GM19372 (cell line): Measurements from ENCODE around the gene MS4A15.
A peak's percentile ranks its signal among the peaks of the same experiment; 100 is the strongest.

Source experiments
- ATAC-seq: cut with Tn5 transposase; IDR thresholded peaks from one replicate; pipeline ENCODE4 v1.9.1; 2021; ENCODE audit warnings: mild to moderate bottlenecking, low read depth, moderate library complexity; ENCODE audit not compliant: unreplicated experiment

MS4A15 gene

DNA sequence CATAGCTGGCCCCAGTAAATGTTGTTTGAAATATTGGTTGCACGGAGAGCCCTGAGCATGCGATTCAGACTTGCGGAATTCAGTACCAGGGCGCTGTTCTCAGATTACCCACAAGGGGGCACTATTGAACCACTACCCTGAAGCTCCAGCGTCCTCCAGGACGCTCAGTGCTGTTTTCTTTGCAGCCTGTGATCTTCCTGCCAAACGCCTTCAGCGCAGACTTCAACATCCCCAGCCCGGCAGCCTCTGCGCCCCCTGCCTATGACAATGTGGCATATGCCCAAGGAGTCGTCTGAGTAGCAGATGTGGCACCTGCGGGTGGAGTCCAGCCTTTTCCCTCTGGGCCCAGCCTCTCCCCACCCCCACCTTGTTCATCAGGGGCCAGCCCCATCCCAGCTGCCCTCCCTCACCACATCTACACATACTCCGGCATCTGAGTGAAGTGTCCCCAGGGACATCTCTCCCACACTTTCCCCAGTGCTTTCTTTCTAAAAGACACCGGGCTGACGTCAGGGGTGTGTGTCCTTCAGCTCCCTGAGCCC lies 18.8 kb downstream of the MS4A15 start:
- ATAC-seq = peak; percentile 77

DNA sequence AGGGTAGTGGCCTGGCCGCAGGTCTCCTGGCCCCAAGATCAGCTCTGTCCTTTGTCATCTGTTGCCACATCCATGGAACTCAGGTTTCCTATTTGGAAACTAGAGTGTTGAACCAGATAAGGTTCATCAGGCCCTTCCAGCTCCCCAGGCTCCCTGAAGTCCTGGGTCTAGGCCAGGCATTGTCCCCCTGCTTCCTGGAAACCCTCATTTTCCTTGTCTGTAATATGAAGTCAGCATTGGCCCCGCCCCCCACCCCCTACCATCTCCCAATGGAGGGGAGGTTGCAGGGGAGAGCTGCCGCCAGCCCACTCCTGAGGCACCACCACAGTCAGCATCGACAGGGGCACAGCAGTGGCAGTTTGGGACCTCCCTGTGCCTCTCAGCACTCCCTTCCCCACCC lies 19.5 kb downstream of the MS4A15 start:
- ATAC-seq = no peak

DNA sequence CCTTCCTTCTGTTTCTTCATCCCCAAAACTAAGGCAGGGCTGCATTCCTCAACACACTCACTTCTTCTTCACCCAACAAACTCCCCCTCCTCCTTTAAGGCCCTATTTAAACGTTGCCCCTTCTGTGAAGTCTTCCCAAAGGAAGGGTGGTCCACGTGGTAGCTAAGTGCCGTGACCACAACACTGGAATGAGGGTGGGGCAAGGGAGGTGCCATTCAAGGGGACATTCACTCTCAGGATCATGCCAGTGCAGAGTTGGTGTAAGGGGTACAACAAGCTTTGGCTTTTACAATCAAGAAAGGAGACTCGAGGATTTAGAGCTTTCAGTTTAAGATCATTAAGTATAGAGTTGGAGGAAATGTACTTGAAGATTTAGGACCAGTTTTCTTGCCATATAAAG lies 20.4 kb downstream of the MS4A15 start:
- ATAC-seq = no peak

DNA sequence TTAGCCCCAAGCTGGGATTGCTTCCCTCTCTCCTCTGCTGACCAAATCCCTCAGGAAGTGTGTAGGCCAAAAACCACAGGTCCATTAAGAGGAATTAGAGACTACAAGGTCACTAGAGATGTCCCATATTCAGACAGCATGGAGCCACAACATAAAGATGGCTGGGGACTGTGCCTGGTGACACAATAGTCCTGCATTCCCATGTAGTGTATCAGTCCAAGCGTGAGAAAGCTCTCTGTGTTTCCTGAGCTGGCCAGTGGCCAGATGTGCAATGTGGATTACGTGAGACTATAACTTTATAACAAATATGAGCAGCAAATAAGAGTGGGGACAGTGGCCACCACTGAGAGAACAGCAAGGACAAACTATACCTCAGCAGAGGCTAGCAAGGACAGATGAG lies 20.9 kb downstream of the MS4A15 start:
- no peak for ATAC-seq

DNA sequence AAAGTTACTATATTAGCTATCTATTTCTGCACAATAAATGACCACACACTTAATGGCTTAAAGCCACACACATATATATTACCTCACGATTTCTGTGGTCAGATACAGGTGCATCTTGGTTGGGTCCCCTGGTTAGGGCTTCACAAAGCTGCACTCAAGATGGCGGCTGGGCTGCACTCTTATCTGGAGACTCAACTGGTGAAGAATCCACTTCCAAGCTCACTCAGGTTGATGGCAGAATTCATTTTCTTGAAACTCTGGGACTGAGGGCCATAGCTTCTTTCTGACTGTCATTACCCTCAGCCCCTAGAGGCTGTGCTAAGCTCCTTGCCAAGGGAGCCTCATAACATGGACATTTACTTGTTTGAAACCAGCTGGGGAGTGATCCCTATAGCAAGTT lies 23.4 kb downstream of the MS4A15 start:
- no peak for ATAC-seq

DNA sequence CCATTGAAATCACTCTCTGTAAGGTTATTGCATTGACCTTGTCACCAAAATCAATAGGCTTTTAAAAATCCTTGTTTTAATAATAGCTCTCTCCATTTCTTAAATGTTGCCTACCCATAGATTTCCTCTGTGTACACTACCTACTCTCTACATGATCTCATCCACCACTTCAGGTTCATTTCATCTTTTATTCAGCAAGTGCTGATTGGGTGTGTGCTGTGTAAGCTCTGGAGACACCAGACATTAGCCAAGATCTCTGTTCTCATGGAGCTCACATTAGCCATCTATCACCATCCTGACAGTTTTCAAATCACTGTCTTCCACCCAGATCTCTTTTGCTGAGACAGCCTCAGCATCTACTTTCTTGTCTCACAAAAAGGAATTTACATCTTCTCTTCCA lies 24.1 kb downstream of the MS4A15 start:
- ATAC-seq = no peak

DNA sequence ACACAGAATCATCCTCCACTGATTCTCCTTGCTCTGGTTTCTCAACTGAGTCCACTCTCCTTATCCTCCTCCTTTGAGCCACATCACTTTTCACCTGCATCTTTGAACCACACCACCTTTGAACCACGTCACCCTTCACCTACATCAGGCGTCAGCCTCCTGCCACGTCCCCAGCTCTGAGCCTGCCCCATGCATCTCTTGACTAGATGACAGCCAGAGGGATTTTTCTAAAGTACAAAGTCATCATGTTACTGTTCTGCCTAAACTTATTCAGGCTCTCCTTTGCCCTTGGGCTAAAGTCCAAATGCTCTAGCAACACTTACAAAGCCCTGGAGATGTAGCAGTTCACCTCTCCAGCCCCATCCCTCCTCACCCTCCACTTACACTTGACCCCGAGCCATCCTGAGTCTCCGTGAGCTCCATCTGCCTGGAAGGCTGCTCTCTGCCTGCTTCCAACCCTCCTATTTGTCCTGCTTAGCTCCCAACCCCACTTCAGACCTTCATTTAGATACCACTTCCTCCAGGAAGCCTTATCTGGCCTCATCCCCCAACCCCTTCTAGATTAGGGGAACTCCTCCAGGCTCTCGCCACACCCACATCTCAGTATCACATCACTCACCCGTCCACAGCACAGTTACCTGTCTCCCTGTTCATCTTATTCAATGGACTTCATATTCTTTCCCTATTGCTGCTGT lies 24.8 kb downstream of the MS4A15 start:
- no peak for ATAC-seq

DNA sequence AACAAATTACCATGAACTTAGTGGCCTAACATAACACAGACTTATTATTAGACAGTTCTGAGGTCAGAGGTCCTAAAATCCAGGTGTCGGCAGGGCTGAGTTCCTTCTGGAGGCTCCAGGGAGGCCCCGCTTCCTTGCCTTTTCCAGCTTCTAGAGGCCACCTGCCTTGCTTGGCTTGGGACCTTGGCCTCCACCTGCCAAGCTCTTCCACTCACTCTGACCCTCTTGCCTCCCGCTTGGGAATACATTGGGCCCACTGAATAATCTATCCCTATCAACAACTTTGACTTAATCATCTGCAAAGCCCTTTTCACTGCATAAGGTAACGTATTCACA lies 25.3 kb downstream of the MS4A15 start:
- no peak for ATAC-seq

DNA sequence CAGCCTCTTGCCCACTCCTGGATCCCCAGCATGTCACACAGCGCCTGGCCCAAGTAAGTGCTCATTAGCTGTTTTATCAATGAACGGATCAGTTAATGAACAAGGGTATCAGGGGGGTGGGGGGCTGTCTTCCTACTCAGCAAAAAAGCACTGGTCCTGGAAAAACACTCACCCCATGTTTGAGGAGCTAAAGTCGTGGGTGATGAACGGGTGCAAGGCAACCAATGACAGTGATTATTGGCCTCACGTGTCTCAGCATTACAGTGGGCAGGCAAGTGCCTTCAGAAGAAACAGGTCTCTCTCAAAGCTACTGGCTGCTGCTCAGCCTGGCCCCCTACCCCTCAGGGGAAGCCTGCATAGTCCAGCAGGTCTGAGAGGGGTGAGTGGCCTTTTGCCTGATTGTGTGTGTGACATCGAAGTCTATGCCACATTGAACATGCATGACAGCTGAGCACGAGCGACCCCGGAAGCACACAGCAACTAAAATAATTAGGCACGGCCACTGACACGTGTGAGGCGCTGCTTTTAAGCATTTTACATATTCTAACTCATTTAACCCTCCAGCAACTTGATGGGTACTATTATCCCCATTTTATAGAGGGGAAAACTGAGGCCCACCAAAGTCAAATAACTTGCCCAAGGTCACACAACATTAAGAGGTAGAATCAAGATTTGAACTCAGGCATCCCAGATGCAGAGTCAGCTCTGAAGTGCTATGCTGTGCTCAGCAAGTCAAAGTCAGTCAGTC lies 25.9 kb downstream of the MS4A15 start:
- ATAC-seq = no peak

DNA sequence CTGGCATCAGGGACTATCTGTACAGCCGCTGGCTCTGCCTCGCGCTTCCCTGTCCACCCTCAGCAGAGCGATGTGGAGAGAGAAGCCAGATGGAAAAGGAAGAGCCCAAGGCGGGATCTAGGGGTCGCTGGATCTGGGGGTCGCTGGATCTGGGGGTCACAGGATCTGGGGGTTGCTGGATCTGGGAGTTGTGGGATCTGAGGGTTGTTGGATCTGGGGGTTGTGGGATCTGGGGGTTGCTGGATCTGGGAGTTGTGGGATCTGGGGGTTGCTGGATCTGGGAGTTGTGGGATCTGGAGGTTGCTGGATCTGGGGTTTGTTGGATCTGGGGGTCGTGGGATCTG lies 26.4 kb downstream of the MS4A15 start:
- ATAC-seq = no peak

DNA sequence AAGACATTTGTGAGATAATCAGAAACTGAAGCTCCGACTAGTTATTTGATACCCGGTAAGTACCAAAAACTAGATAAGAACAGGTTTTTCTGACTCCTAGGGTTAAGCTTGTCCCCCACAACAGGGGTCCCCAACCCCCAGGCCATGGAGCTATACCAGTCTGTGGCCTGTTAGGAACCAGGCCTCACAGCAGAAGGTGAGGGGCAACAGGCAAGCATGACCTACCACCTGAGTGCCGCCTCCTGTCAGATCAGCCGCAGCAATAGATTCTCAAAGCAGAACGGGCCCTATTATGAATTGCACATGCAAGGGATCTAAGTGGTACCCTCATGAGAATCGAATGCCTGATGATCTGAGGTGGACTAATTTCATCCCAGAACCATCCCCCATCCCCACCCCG lies 27.2 kb downstream of the MS4A15 start:
- ATAC-seq = no peak

DNA sequence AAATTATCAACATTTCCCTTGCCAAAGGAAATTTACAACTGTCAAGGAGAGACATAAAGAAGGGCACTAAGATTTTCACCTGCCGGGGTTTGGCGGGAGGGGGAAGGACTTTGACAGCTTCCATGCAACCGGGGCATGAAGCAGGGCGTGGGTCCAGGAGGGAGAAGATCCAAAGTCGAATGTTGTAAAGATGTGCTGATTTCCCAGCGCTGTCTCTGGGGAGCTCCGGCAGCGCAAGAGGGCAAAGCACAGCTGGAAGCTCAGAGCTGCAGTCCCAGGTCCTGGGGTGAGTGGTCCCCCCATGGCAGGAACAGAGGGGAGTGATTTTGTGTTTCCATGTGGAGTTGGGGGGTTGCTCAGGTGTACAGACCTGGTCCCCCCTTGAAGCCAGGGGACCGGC lies 28.5 kb downstream of the MS4A15 start, which contains the start of gene MS4A10:
TSS of gene MS4A10 (plus strand) at position 198 of the 400 bp plus-strand sequence. CDS start 5,003 bp downstream, outside the sequence.
- no peak for ATAC-seq

DNA sequence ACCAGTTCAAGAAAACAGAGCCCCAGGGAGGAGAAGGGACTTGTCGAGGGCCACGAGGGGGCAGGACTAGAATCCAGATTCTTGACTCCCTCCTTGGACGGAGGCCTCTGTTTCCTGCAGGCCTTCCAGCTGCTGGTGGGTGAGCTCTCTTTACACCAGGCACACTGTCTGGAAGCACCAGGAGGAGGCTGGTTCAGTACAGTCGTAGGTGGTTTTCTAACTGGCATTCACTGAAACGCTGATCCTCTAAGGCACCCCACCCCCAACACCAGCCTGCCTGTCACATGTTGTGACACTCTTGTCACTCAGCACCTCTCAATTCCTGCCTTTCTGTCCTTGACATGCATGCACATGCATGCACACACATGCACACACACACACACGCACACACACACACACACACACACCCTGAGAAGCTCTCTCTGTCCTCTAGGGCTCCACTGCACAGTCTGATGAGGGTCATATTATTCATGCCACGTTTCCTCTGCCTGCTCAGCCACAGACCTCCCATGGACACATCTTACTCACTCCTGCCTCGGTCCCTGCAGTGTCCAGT lies 29.2 kb downstream of the MS4A15 start:
- ATAC-seq = no peak

DNA sequence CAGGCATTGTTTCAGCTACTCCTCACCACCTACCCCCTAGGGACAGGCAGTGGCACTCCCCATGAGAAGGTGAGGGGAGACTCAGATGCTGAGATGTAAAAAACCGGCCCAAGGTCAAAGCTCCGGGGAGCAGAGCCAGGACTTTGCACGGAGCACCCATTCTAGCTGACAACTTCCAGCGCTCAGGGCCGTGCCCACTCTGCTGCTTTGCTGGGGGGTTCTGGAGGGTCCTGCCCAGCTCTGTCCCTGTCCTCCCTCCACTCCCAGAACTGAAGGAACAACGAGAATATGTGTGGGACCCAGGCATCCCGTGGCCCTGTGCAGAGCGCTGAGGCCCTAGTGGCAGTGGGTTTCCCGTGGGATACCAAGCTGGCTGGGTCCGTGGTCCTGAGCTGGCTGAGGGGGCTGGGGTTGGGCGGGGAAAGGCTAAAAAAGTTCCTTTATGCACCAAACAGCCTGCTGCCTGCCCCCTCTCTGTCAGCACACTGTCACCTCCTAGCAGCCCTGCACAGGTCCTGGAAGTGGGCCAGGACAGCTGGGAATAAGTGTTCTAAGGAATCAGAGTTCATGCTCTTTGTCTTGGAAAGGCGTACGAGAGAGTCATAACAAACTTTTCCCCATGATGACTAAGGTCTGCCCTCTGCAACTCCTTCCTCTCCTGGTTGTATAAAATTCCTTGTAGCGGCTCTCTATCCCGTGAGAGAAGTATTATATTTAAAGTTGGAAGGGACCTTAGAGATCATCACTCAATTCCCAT lies 30.3 kb downstream of the MS4A15 start:
- no peak for ATAC-seq

DNA sequence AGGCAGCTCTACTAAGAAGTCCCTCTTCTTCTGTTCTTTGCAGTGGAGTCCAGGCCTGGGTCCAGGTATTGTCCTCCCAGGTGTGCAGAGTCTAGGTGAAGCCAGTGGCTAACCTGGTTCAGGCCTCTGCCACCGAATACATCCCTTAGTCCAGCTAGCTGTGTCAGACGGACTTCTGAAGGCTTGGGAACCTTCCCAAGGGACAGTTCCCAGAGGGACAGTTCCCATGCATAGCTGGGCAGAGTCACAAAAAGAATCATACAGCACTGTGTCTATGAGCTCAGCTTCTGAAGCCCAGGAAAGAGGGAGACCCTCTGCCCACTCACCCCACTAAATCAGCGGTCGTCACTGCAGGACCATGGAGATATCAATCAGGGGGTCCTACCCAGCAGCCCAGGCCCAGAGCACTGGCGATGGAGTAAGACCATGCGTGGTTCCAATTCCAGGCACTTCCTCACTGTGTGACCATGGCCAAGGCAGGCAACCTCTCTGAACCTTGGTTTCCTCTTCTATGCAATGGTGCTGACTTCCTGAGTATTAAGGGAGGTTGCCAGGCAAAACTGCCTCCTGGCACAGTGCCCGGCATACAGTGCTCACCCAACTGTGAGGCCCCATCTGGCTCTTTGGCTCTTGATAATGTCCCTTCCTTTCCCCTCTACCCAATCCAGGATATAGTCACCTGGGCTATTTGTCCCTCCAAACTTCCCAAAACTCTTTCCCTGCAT lies 31.9 kb downstream of the MS4A15 start:
- no peak for ATAC-seq

DNA sequence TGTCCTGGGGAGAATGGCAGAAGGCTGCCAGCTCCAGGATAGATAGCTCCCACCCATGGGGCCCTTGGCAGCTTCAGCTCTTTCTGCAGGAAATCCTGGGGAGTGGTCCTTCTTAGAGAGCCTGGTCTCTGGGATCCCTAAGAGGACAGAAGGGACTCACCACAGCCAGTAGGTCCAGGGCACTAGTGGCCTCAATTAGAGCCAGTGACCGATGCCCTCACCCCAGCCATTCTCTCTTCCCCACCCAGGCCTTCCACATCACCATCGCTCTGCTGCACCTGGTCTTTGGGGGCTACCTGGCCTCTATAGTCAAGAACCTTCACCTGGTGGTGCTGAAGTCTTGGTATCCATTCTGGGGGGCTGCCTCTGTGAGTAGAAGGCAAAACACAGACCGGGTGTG lies 34.1 kb downstream of the MS4A15 start:
- no peak for ATAC-seq

DNA sequence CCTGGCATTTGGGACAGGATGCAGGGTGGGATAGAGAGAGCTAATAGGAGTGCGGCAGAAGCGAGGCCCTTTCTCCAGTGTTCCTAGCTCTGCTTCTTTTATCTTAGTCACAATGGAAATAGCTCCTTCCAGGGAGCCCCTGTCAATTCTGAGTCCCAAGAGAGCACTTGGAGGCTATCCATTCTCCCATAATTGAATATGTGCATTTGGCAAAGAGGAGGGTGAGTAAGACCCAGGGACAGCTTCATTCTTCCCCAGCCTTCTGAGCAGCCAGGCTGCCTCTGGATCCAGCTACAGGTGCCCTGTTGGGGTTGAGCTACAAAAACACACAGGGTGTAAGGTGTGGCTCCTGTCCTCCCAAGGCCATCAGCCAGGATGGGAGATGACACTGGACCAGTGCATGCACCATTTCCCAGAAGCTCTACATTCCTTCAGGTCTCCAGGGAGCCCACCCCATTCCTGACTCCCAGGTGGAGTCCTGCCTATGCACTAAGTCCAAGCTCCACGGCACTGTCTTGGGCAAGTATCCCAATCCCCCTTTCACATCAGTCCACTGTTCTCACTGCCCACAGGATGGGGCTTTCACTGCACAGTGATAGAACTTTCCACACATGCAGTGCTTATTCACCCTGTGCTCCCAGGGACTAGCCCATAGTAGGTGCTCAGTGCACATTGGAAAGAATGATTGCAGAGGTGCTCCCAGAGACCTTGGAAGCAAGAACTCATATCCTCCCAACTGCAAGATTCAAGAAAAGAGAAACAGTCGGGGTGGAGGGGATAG lies 34.7 kb downstream of the MS4A15 start:
- ATAC-seq = no peak

DNA sequence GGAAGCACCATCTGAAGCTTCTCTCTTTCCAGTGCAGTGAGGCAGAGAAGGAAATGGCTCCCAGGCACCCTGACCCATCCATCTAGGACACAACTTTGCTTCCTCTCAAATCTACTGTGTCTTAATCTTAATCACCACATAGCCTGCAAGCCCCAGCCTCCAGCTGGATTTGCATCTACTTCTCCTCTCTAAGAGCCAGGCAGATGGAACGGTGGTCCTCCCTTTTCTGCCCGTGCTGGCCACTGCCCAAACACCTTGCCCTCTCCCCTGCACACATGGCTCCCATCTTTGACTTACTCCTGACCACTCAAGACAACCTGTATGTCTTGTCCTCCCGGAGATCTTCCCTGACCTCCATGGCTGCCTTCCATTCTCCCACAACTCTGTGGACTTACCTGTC lies 35.9 kb downstream of the MS4A15 start:
- ATAC-seq = no peak

DNA sequence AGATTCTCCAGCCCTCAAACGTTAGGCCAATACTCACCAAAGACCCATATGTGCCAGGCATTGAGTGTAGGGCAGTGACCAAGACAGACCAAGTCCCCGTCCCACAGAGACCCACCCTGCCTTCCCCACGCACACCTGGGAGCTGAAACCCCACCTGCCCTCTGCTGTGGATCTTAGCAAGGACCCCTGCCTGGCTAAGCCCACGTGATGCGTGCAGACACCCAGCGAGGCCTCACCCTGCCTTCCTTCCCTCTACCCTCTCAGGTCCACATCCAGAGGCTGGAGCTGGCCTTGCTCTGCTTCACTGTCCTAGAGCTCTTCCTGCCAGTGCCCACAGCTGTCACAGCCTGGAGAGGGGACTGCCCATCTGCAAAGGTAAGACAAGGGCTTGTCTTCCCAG lies 38.6 kb downstream of the MS4A15 start:
- ATAC-seq = no peak
